Sigmoid colon (tissue), 4 donors: ENCODE measurements around the gene PTPN13.

Source experiments
- POLR2A ChIP-seq, 2 donors: fragments of 450-650 bp; IDR thresholded peaks; one replicate each; pipeline ENCODE4 v1.6.1; 2016; ENCODE audit warnings: antibody characterized with exemption in 2 of 2, mild to moderate bottlenecking in 2 of 2, moderate library complexity in 2 of 2
- POLR2AphosphoS5 ChIP-seq, 4 donors: sonication (generic); formaldehyde crosslinking; IDR thresholded peaks; one replicate each; pipeline ENCODE4 v1.6.1; 2017; ENCODE audit warnings: antibody characterized with exemption in 4 of 4

DNA sequence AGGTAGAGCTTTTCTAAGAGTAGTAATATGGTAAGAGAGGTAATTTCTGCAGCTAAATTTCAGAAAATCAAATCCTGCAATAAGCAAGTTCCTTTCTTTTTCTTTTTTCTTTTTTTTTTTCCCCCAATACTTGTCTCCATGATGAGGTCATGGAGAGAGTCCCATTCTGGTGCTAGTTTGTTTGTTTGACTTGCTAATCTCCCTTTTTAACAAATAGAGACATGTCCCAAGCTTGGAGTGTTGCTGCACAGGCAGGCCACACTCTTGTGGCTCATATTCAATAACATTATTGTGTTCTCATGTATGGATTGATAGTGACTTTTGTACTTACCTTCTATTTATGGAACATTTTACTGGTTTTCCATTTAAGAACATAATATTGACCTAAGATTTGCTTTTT is 25.5 kb downstream of the PTPN13 start:
- TF ChIP-seq POLR2A (IDR thresholded peaks at IDR 0.05) (no peak), POLR2AphosphoS5 (IDR thresholded peaks at IDR 0.05) (no peak)
